Mesenchymal stem cell (in vitro differentiated cells and primary cell): ENCODE data around the gene DIP2C.

Experiments used
- DNase-seq: peaks from one replicate; pipeline ENCODE4 v3.0.0-alpha.2; 2013
- H2AFZ ChIP-seq: one replicate; pipeline ENCODE4 v1.6.1; 2013; ENCODE audit warnings: low read depth, mild to moderate bottlenecking, control low read depth, inconsistent platforms, low read length, moderate library complexity
- H2AK5ac ChIP-seq: 2 replicates; pipeline ENCODE4 v1.6.1; 2013; ENCODE audit warnings: low read length, moderate library complexity, mild to moderate bottlenecking, inconsistent platforms; ENCODE audit not compliant: severe bottlenecking
- H2BK120ac ChIP-seq: one replicate; pipeline ENCODE4 v1.6.1; 2013; ENCODE audit warnings: low read depth, mild to moderate bottlenecking, inconsistent platforms, low read length, moderate library complexity
- H2BK12ac ChIP-seq, 2 experiments: one replicate each; pipeline ENCODE4 v1.6.1; 2013; ENCODE audit warnings: inconsistent platforms in 2 of 2, low read length in 2 of 2, mild to moderate bottlenecking in 2 of 2, moderate library complexity in 2 of 2, control low read depth in 1 of 2
- H2BK15ac ChIP-seq: one replicate; pipeline ENCODE4 v1.6.1; 2013; ENCODE audit warnings: mild to moderate bottlenecking, low read depth, inconsistent platforms; ENCODE audit not compliant: poor library complexity, severe bottlenecking
- H2BK5ac ChIP-seq: 2 replicates; pipeline ENCODE4 v1.6.1; 2013; ENCODE audit warnings: low read depth, mild to moderate bottlenecking, low read length, control low read depth, inconsistent platforms; ENCODE audit not compliant: poor library complexity, severe bottlenecking
- H3K14ac ChIP-seq, 2 experiments: one replicate each; pipeline ENCODE4 v1.6.1; 2013; ENCODE audit warnings: inconsistent platforms in 2 of 2, low read length in 2 of 2, control low read depth in 1 of 2, mild to moderate bottlenecking in 1 of 2, moderate library complexity in 1 of 2
- H3K18ac ChIP-seq, 2 experiments: one replicate each; pipeline ENCODE4 v1.6.1; 2013; ENCODE audit warnings: inconsistent platforms in 2 of 2, low read length in 2 of 2, control low read depth in 1 of 2, low read depth in 1 of 2, mild to moderate bottlenecking in 1 of 2
- H3K23ac ChIP-seq, 2 experiments: one replicate each; pipeline ENCODE4 v1.6.1; 2013; ENCODE audit warnings: inconsistent platforms in 2 of 2, low read length in 2 of 2, mild to moderate bottlenecking in 2 of 2, moderate library complexity in 2 of 2, control low read depth in 1 of 2
- H3K27ac ChIP-seq: 2 replicates; pipeline ENCODE4 v1.5.1; 2013; ENCODE audit warnings: mild to moderate bottlenecking, moderate library complexity, low read length, control low read depth, inconsistent platforms; ENCODE audit not compliant: poor library complexity, severe bottlenecking
- H3K27me3 ChIP-seq, 2 experiments: 2 replicates each; pipeline versions ENCODE4 v1.6.1 to v1.7.0; 2013; ENCODE audit warnings: low read length in 2 of 2, mild to moderate bottlenecking in 2 of 2, moderate library complexity in 2 of 2, control low read depth in 1 of 2, inconsistent platforms in 1 of 2; ENCODE audit not compliant: control insufficient read depth in 1 of 2, insufficient read depth in 1 of 2
- H3K36me3 ChIP-seq, 2 experiments: 2 replicates each; pipeline versions ENCODE4 v1.6.1 to v1.7.0; 2013; ENCODE audit warnings: low read length in 2 of 2, control low read depth in 1 of 2, inconsistent platforms in 1 of 2, low read depth in 1 of 2, mild to moderate bottlenecking in 1 of 2; ENCODE audit not compliant: insufficient read depth in 2 of 2, control insufficient read depth in 1 of 2
- H3K4ac ChIP-seq, 2 experiments: one replicate each; pipeline ENCODE4 v1.6.1; 2013; ENCODE audit warnings: inconsistent platforms in 2 of 2, low read length in 2 of 2, mild to moderate bottlenecking in 2 of 2, moderate library complexity in 2 of 2, control low read depth in 1 of 2, low read depth in 1 of 2
- H3K4me1 ChIP-seq: 2 replicates; pipeline ENCODE4 v1.6.1; 2013; ENCODE audit warnings: low read depth, low read length, control low read depth; ENCODE audit not compliant: control insufficient read depth, insufficient read depth
- H3K4me2 ChIP-seq: 2 replicates; pipeline ENCODE4 v1.6.1; 2013; ENCODE audit warnings: low read length, mild to moderate bottlenecking, inconsistent platforms; ENCODE audit not compliant: poor library complexity, severe bottlenecking
- H3K4me3 ChIP-seq, 2 experiments: 2 replicates each; pipeline versions ENCODE4 v1.5.1 to v1.7.0; 2013; ENCODE audit warnings: low read length in 2 of 2, mild to moderate bottlenecking in 2 of 2, control low read depth in 1 of 2, low read depth in 1 of 2; ENCODE audit not compliant: insufficient read depth in 1 of 2
- H3K79me1 ChIP-seq: replicated peaks from 2 replicates; pipeline ENCODE4 v1.6.1; 2013; ENCODE audit warnings: mild to moderate bottlenecking, control low read depth, low read length, inconsistent platforms; ENCODE audit not compliant: poor library complexity, severe bottlenecking
- H3K9ac ChIP-seq: 2 replicates; pipeline ENCODE4 v1.7.0; 2013; ENCODE audit warnings: mild to moderate bottlenecking, low read length, moderate library complexity
- H3K9me3 ChIP-seq: 2 replicates; pipeline ENCODE4 v1.7.0; 2013; ENCODE audit warnings: mild to moderate bottlenecking, low read length; ENCODE audit not compliant: control insufficient read depth
- H4K8ac ChIP-seq: one replicate; pipeline ENCODE4 v1.6.1; 2013; ENCODE audit warnings: inconsistent platforms, mild to moderate bottlenecking, low read length, moderate library complexity
- H4K91ac ChIP-seq: one replicate; pipeline ENCODE4 v1.6.1; 2013; ENCODE audit warnings: mild to moderate bottlenecking, low read length, inconsistent platforms
- WGBS: methylation state at CpG from one replicate; pipeline ENCODE4 v1.1.7; 2013; ENCODE audit warnings: mixed read lengths; 5-methylcytosine and 5-hydroxymethylcytosine counted together

The DIP2C gene

GRCh38 chr10:677750-678661, 11.5 kb downstream of the DIP2C start:
- Histone ChIP-seq H2BK5ac (no peak overlapping the region), H3K27ac (no peak overlapping the region), H3K4ac (no peak overlapping the region), H4K91ac (peak overlapping the region; percentile 78), H3K79me1 (peaks cover 5% of the 10 kb centered on the region), H3K18ac (peak overlapping the region in 1 of 2 experiments; percentile 73), H2AK5ac (no peak overlapping the region), H3K4me1 (peaks cover 34% of the 10 kb centered on the region), H3K4me3 (no peak overlapping the region), H2AFZ (no peak overlapping the region), H2BK12ac (peak overlapping the region in 1 of 2 experiments; percentile 70), H3K4me2 (no peak overlapping the region), H4K8ac (no peak overlapping the region), H2BK15ac (no peak overlapping the region), H3K9ac (no peak overlapping the region), H2BK120ac (no peak overlapping the region), H3K36me3 (peaks cover 0 to 5% of the 10 kb centered on the region in 2 experiments), H3K9me3 (no peaks in the 10 kb centered on the region), H3K23ac (no peak overlapping the region), H3K14ac (peak overlapping the region in 1 of 2 experiments; percentile 97), H3K27me3 (no peaks in the 10 kb centered on the region)
- no peak for DNase-seq
- 94% methylated on average over 20 of the region's 22 CpGs for WGBS

DNA sequence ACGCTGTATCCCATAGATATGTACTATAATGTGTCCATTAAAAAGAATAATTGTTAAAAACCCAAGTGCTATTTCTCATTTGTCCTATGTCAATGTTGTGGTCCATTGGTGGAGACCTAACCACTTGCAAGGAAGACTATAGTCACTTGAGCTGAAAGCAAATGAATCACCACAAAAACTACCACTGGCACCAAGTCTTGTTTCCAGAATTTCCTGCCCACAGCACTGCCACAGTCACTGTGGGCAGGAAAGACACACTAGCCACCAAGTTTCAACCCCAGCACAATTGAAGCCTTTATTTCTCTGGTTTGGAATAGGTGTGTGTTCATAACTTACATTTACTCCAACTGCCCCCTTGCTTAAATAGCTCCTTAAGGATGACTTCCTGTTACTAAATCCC, 12.4 kb downstream of the DIP2C start:
- no peak overlapping the region for H2BK12ac ChIP-seq
- no peak overlapping the region for H4K8ac ChIP-seq
- peaks cover 10% of the 10 kb centered on the region for H3K79me1 ChIP-seq
- H3K4me3 ChIP-seq: no peak overlapping the region
- no peak overlapping the region for H2AFZ ChIP-seq
- H3K36me3 ChIP-seq: peaks cover 0 to 8% of the 10 kb centered on the region in 2 experiments
- no peak overlapping the region for H3K4ac ChIP-seq
- no peak overlapping the region for H2BK15ac ChIP-seq
- H2AK5ac ChIP-seq: no peak overlapping the region
- no CpG with 5 or more reads among the region's 1 CpG for WGBS
- peak; percentile 40 for DNase-seq
- no peak overlapping the region for H2BK120ac ChIP-seq
- H3K9ac ChIP-seq: no peak overlapping the region
- H3K14ac ChIP-seq: no peak overlapping the region
- no peak overlapping the region for H3K27ac ChIP-seq
- H3K23ac ChIP-seq: no peak overlapping the region
- H2BK5ac ChIP-seq: no peak overlapping the region
- no peak overlapping the region for H4K91ac ChIP-seq
- H3K4me2 ChIP-seq: no peak overlapping the region
- no peak overlapping the region for H3K18ac ChIP-seq
- H3K27me3 ChIP-seq: no peaks in the 10 kb centered on the region
- H3K4me1 ChIP-seq: peaks cover 34% of the 10 kb centered on the region
- H3K9me3 ChIP-seq: no peaks in the 10 kb centered on the region

- Histone ChIP-seq H2BK120ac (no peak overlapping the region), H2BK12ac (no peak overlapping the region), H2AK5ac (no peak overlapping the region), H3K9ac (no peak overlapping the region), H2AFZ (no peak overlapping the region), H3K36me3 (peaks cover 0 to 10% of the 10 kb centered on the region in 2 experiments), H3K27ac (no peak overlapping the region), H3K14ac (no peak overlapping the region), H4K91ac (no peak overlapping the region), H3K18ac (no peak overlapping the region), H2BK15ac (no peak overlapping the region), H3K27me3 (no peaks in the 10 kb centered on the region), H2BK5ac (no peak overlapping the region), H3K4ac (no peak overlapping the region), H3K23ac (no peak overlapping the region), H3K4me1 (peaks cover 26% of the 10 kb centered on the region), H3K79me1 (peaks cover 10% of the 10 kb centered on the region), H3K4me2 (no peak overlapping the region), H4K8ac (no peak overlapping the region), H3K9me3 (no peaks in the 10 kb centered on the region), H3K4me3 (no peak overlapping the region)
- 100% methylated on average over 2 of the region's 3 CpGs for WGBS
- no peak for DNase-seq
Observed at GRCh38 chr10:676178-676577, 13.3 kb downstream of the DIP2C start.

- H3K27ac ChIP-seq: no peak overlapping the region
Observed at GRCh38 chr10:675532-675931, 13.9 kb downstream of the DIP2C start.

More at GRCh38 chr10:675532-675931, 13.9 kb downstream of the DIP2C start:
- no peak overlapping the region for H3K4me2 ChIP-seq
- no peak overlapping the region for H3K18ac ChIP-seq
- H3K23ac ChIP-seq: no peak overlapping the region
- H3K36me3 ChIP-seq: peaks cover 0 to 7% of the 10 kb centered on the region in 2 experiments
- no peaks in the 10 kb centered on the region for H3K9me3 ChIP-seq
- WGBS: 100% methylated on average over 1 of the region's 4 CpGs
- peaks cover 20% of the 10 kb centered on the region for H3K4me1 ChIP-seq
- no peak overlapping the region for H2AK5ac ChIP-seq
- no peak overlapping the region for H2AFZ ChIP-seq
- H3K4me3 ChIP-seq: no peak overlapping the region
- H2BK5ac ChIP-seq: no peak overlapping the region
- H3K27me3 ChIP-seq: no peaks in the 10 kb centered on the region
- no peak overlapping the region for H2BK15ac ChIP-seq
- H3K14ac ChIP-seq: no peak overlapping the region
- H2BK120ac ChIP-seq: no peak overlapping the region
- H4K91ac ChIP-seq: no peak overlapping the region
- H3K9ac ChIP-seq: no peak overlapping the region
- no peak overlapping the region for H4K8ac ChIP-seq
- H2BK12ac ChIP-seq: no peak overlapping the region
- H3K4ac ChIP-seq: no peak overlapping the region
- DNase-seq: no peak
- H3K79me1 ChIP-seq: peaks cover 10% of the 10 kb centered on the region
